ENCODE results near the gene MED15.
"Not testable (repeated sequence)": the region's sequence is repeated elsewhere in the genome, so short reads cannot be mapped to it uniquely, and the experiment has no call there.

MED15 gene

GRCh38 chr22:20497426-20497825, 10.0 kb upstream of the MED15 start:
- H3K36me3 Mint-ChIP-seq (ENCODE audit: low read depth) = peaks cover 16% of the 10 kb centered on the region
- H3K27ac Mint-ChIP-seq = peak overlapping the region; percentile 24 to 66 (median 38)
- no peaks in the 10 kb centered on the region for H3K9me3 Mint-ChIP-seq
- no peak for TF ChIP-seq CTCF (IDR thresholded peaks at IDR 0.05; ENCODE audit: unreplicated experiment in 3 of 3)
- H3K27me3 Mint-ChIP-seq (ENCODE audit: low read depth) = no peaks in the 10 kb centered on the region
- H3K4me1 Mint-ChIP-seq = peaks cover 16% of the 10 kb centered on the region
- peak overlapping the region in 1 of 3 experiments; percentile 98 for H3K4me3 Mint-ChIP-seq

- Mint-ChIP-seq H3K27ac (peak overlapping the region in 1 of 3 experiments; percentile 46), H3K4me1 (peaks cover 12% of the 10 kb centered on the region)
Observed at GRCh38 chr22:20498913-20499312, 8.5 kb upstream of the MED15 start.

GRCh38 chr22:20499769-20500168, 7.6 kb upstream of the MED15 start:
- Mint-ChIP-seq H3K36me3 (ENCODE audit: low read depth) (peaks cover 16% of the 10 kb centered on the region), H3K9me3 (no peaks in the 10 kb centered on the region), H3K4me3 (no peak overlapping the region), H3K27ac (no peak overlapping the region), H3K4me1 (peaks cover 12% of the 10 kb centered on the region), H3K27me3 (ENCODE audit: low read depth) (no peaks in the 10 kb centered on the region)
- no peak for TF ChIP-seq CTCF (IDR thresholded peaks at IDR 0.05; ENCODE audit: unreplicated experiment in 3 of 3)

More at GRCh38 chr22:20498913-20499312, 8.5 kb upstream of the MED15 start:
- Mint-ChIP-seq H3K4me3 (peak overlapping the region in 2 of 3 experiments; percentile 2 to 28), H3K9me3 (no peaks in the 10 kb centered on the region), H3K27me3 (ENCODE audit: low read depth) (no peaks in the 10 kb centered on the region), H3K36me3 (ENCODE audit: low read depth) (peaks cover 16% of the 10 kb centered on the region)
- no peak for TF ChIP-seq CTCF (IDR thresholded peaks at IDR 0.05; ENCODE audit: unreplicated experiment in 3 of 3)

- H3K36me3 Mint-ChIP-seq (ENCODE audit: low read depth) = peaks cover 12% of the 10 kb centered on the region
- H3K27ac Mint-ChIP-seq = peak overlapping the region; percentile 25 to 49 (median 41)
- TF ChIP-seq CTCF (IDR thresholded peaks at IDR 0.05; ENCODE audit: unreplicated experiment in 3 of 3) = no peak
- peak overlapping the region in 2 of 3 experiments; percentile 54 to 70 for H3K4me3 Mint-ChIP-seq
- no peaks in the 10 kb centered on the region for H3K27me3 Mint-ChIP-seq (ENCODE audit: low read depth)
- H3K9me3 Mint-ChIP-seq = no peaks in the 10 kb centered on the region
- peaks cover 25% of the 10 kb centered on the region for H3K4me1 Mint-ChIP-seq
Observed at GRCh38 chr22:20503816-20504215, 3.6 kb upstream of the MED15 start.

GRCh38 chr22:20504293-20504922, 3.0 kb upstream of the MED15 start:
- H3K27ac Mint-ChIP-seq = peak overlapping the region; percentile 25 to 49 (median 41)
- peak overlapping the region in 2 of 3 experiments; percentile 50 to 52 for H3K4me3 Mint-ChIP-seq
- peaks cover 31% of the 10 kb centered on the region for H3K4me1 Mint-ChIP-seq
- not testable (repeated sequence) for H3K9me3 Mint-ChIP-seq; H3K27me3 Mint-ChIP-seq (ENCODE audit: low read depth); H3K36me3 Mint-ChIP-seq (ENCODE audit: low read depth)

- Mint-ChIP-seq H3K4me1 (peaks cover 48% of the 10 kb centered on the region), H3K9me3 (no peaks in the 10 kb centered on the region), H3K27me3 (ENCODE audit: low read depth) (no peaks in the 10 kb centered on the region), H3K4me3 (peak overlapping the region; percentile 90 to 98 (median 96)), H3K27ac (peak overlapping the region; percentile 93 to 98 (median 96)), H3K36me3 (ENCODE audit: low read depth) (peaks cover 5% of the 10 kb centered on the region)
- TF ChIP-seq CTCF (IDR thresholded peaks at IDR 0.05; ENCODE audit: unreplicated experiment in 3 of 3) = no peak
Observed at GRCh38 chr22:20506543-20507252, 712 bp upstream of the MED15 start.

- H3K9me3 Mint-ChIP-seq; H3K36me3 Mint-ChIP-seq (ENCODE audit: low read depth); H3K27me3 Mint-ChIP-seq (ENCODE audit: low read depth): not testable (repeated sequence)
- peaks cover 56% of the 10 kb centered on the region for H3K4me1 Mint-ChIP-seq
- peak overlapping the region; percentile 93 to 98 (median 96) for H3K27ac Mint-ChIP-seq
- H3K4me3 Mint-ChIP-seq = peak overlapping the region; percentile 90 to 98 (median 96)
Observed at GRCh38 chr22:20508067-20508755, 801 bp downstream of the MED15 start.
